Immature natural killer cell (primary cell): Measurements from ENCODE around the gene ZFPL1. TPM values are rescaled to one million over a fixed set of nuclear protein-coding genes. Genes with fewer than 3 reads are reported as not detected.

Source experiments
- DNase-seq, 3 donors: peaks; one replicate each; pipeline ENCODE4 v3.0.0; 2022; ENCODE audit warnings: mixed read lengths in 1 of 3
- H3K27ac Mint-ChIP-seq, 6 donors: one replicate each; pipeline ENCODE4 v1.8.0; 2020; ENCODE audit warnings: mixed read lengths in 6 of 6, mild to moderate bottlenecking in 5 of 6, inconsistent platforms in 4 of 6, moderate library complexity in 3 of 6
- H3K27me3 Mint-ChIP-seq, 3 donors: one replicate each; pipeline ENCODE4 v1.8.0; 2020 to 2021; ENCODE audit warnings: low read depth in 3 of 3, mild to moderate bottlenecking in 3 of 3, mixed read lengths in 3 of 3, moderate library complexity in 3 of 3, inconsistent platforms in 1 of 3
- H3K36me3 Mint-ChIP-seq, 3 donors: one replicate each; pipeline ENCODE4 v1.8.0; 2020; ENCODE audit warnings: mixed read lengths in 3 of 3, inconsistent platforms in 2 of 3, mild to moderate bottlenecking in 2 of 3
- H3K4me1 Mint-ChIP-seq, 2 donors: one replicate each; pipeline ENCODE4 v1.8.0; 2020; ENCODE audit warnings: inconsistent platforms in 2 of 2, mild to moderate bottlenecking in 2 of 2, mixed read lengths in 2 of 2, moderate library complexity in 1 of 2
- H3K4me3 Mint-ChIP-seq, 5 donors: one replicate each; pipeline ENCODE4 v1.8.0; 2020; ENCODE audit warnings: mild to moderate bottlenecking in 5 of 5, mixed read lengths in 5 of 5, inconsistent platforms in 3 of 5, moderate library complexity in 3 of 5
- H3K9me3 Mint-ChIP-seq, 6 donors: one replicate each; pipeline ENCODE4 v1.8.0; 2020; ENCODE audit warnings: mild to moderate bottlenecking in 6 of 6, mixed read lengths in 6 of 6, inconsistent platforms in 4 of 6, moderate library complexity in 3 of 6
- polyA plus RNA-seq, 3 donors: library from polyadenylated mRNA; unstranded; fragments of 300-500 nt; fragmentation: Illumina TruSeq; gene quantifications; one replicate each; pipeline ENCODE4 v1.2.3, GENCODE V29; 2021

ZFPL1 gene
- polyA plus RNA-seq, 3 donors from 2014 or later, result 28.3 to 31.2 (median 29.8) TPM

- no peak overlapping the region for H3K4me3 Mint-ChIP-seq
- H3K9me3 Mint-ChIP-seq, result no peaks in the 10 kb centered on the region
- H3K36me3 Mint-ChIP-seq, result peaks cover 3 to 22% (median 7%) of the 10 kb centered on the region in 3 donors
- H3K4me1 Mint-ChIP-seq, result peaks cover 18 to 22% of the 10 kb centered on the region in 2 donors
- peaks cover 4 to 7% (median 5%) of the 10 kb centered on the region in 3 donors for H3K27me3 Mint-ChIP-seq
- peak overlapping the region in 2 of 6 donors; percentile 40 to 50 for H3K27ac Mint-ChIP-seq
- no peak for DNase-seq
Observed at GRCh38 chr11:65126624-65127274, 42.7 kb downstream of the ZFPL1 start.

GRCh38 chr11:65127473-65128181 is 43.6 kb downstream of the ZFPL1 start:
- Mint-ChIP-seq H3K9me3 (no peaks in the 10 kb centered on the region), H3K4me1 (peaks cover 14 to 17% of the 10 kb centered on the region in 2 donors), H3K36me3 (peaks cover 3 to 19% (median 7%) of the 10 kb centered on the region in 3 donors), H3K27ac (peak overlapping the region in 1 of 6 donors; percentile 24), H3K4me3 (no peak overlapping the region), H3K27me3 (peaks cover 0 to 2% (median under 1%) of the 10 kb centered on the region in 3 donors)
- DNase-seq, result no peak

- Mint-ChIP-seq H3K9me3 (no peaks in the 10 kb centered on the region), H3K4me1 (peaks cover 18 to 20% of the 10 kb centered on the region in 2 donors), H3K27ac (no peak overlapping the region), H3K36me3 (peaks cover 3 to 19% (median 7%) of the 10 kb centered on the region in 3 donors), H3K4me3 (no peak overlapping the region), H3K27me3 (peaks cover 2 to 5% (median 3%) of the 10 kb centered on the region in 3 donors)
- no peak for DNase-seq
Observed at GRCh38 chr11:65128182-65129145, 44.4 kb downstream of the ZFPL1 start.

GRCh38 chr11:65129649-65130441 is 45.8 kb downstream of the ZFPL1 start:
- no peak for DNase-seq
- Mint-ChIP-seq H3K36me3 (peaks cover 3 to 19% (median 7%) of the 10 kb centered on the region in 3 donors), H3K4me3 (no peak overlapping the region), H3K27me3 (peaks cover 10 to 14% (median 11%) of the 10 kb centered on the region in 3 donors), H3K4me1 (peaks cover 18 to 24% of the 10 kb centered on the region in 2 donors), H3K27ac (no peak overlapping the region), H3K9me3 (no peaks in the 10 kb centered on the region)

- Mint-ChIP-seq H3K36me3 (peaks cover 3 to 19% (median 7%) of the 10 kb centered on the region in 3 donors), H3K4me3 (no peak overlapping the region), H3K4me1 (peaks cover 28 to 33% of the 10 kb centered on the region in 2 donors), H3K27me3 (peaks cover 13 to 15% (median 14%) of the 10 kb centered on the region in 3 donors), H3K9me3 (no peaks in the 10 kb centered on the region), H3K27ac (peak overlapping the region in 2 of 6 donors; percentile 37 to 54)
- DNase-seq, result no peak
Observed at GRCh38 chr11:65130631-65131416, 46.8 kb downstream of the ZFPL1 start.

GRCh38 chr11:65131417-65131776 is 47.4 kb downstream of the ZFPL1 start:
- Mint-ChIP-seq H3K36me3 (peaks cover 3 to 18% (median 7%) of the 10 kb centered on the region in 3 donors), H3K4me1 (peaks cover 34 to 39% of the 10 kb centered on the region in 2 donors), H3K27me3 (peaks cover 13 to 15% (median 14%) of the 10 kb centered on the region in 3 donors), H3K9me3 (no peaks in the 10 kb centered on the region), H3K4me3 (no peak overlapping the region), H3K27ac (peak overlapping the region in 2 of 6 donors; percentile 37 to 54)
- no peak for DNase-seq

GRCh38 chr11:65131895-65132237 is 47.8 kb downstream of the ZFPL1 start:
- H3K4me1 Mint-ChIP-seq, result peaks cover 38 to 41% of the 10 kb centered on the region in 2 donors
- no peak for DNase-seq
- peak overlapping the region in 2 of 5 donors; percentile 98 to 100 for H3K4me3 Mint-ChIP-seq
- H3K36me3 Mint-ChIP-seq, result peaks cover 3 to 15% (median 4%) of the 10 kb centered on the region in 3 donors
- H3K27me3 Mint-ChIP-seq, result peaks cover 13 to 15% (median 14%) of the 10 kb centered on the region in 3 donors
- H3K9me3 Mint-ChIP-seq, result no peaks in the 10 kb centered on the region
- peak overlapping the region in 2 of 6 donors; percentile 99 to 100 for H3K27ac Mint-ChIP-seq

- Mint-ChIP-seq H3K4me3 (peak overlapping the region; percentile 93 to 100 (median 98)), H3K27me3 (peaks cover 13 to 15% (median 14%) of the 10 kb centered on the region in 3 donors), H3K27ac (peak overlapping the region; percentile 60 to 100 (median 100)), H3K4me1 (peaks cover 38 to 42% of the 10 kb centered on the region in 2 donors), H3K36me3 (peaks cover 3 to 9% (median 4%) of the 10 kb centered on the region in 3 donors), H3K9me3 (no peaks in the 10 kb centered on the region)
- DNase-seq, result no peak
Observed at GRCh38 chr11:65132238-65132987, 48.4 kb downstream of the ZFPL1 start.

- H3K27ac Mint-ChIP-seq, result peak overlapping the region; percentile 99 to 100 (median 100)
- DNase-seq, result peak in 2 of 3 donors; percentile 29 to 34
- peak overlapping the region; percentile 93 to 100 (median 98) for H3K4me3 Mint-ChIP-seq
- H3K9me3 Mint-ChIP-seq, result no peaks in the 10 kb centered on the region
- H3K4me1 Mint-ChIP-seq, result peaks cover 38 to 45% of the 10 kb centered on the region in 2 donors
- H3K27me3 Mint-ChIP-seq, result peaks cover 13 to 15% (median 14%) of the 10 kb centered on the region in 3 donors
- H3K36me3 Mint-ChIP-seq, result peaks cover 3 to 9% (median 4%) of the 10 kb centered on the region in 3 donors
Observed at GRCh38 chr11:65132988-65133700, 49.1 kb downstream of the ZFPL1 start.

- H3K4me1 Mint-ChIP-seq, result peaks cover 38 to 45% of the 10 kb centered on the region in 2 donors
- H3K36me3 Mint-ChIP-seq, result peaks cover 3 to 5% (median 4%) of the 10 kb centered on the region in 3 donors
- peaks cover 13 to 15% (median 14%) of the 10 kb centered on the region in 3 donors for H3K27me3 Mint-ChIP-seq
- H3K9me3 Mint-ChIP-seq, result no peaks in the 10 kb centered on the region
- H3K4me3 Mint-ChIP-seq, result peak overlapping the region; percentile 93 to 100 (median 98)
- peak in 1 of 3 donors; percentile 17 for DNase-seq
- H3K27ac Mint-ChIP-seq, result peak overlapping the region; percentile 99 to 100 (median 100)
Observed at GRCh38 chr11:65133724-65134123, 49.7 kb downstream of the ZFPL1 start.
